ENCODE data around the gene OTOP2.

The OTOP2 gene

GRCh38 chr17:74925242-74925641 is 1.2 kb downstream of the OTOP2 start:
- no peak for DNase-seq (ENCODE audit: low read depth)

GRCh38 chr17:74928786-74929185 is 4.7 kb downstream of the OTOP2 start:
- no peak for DNase-seq (ENCODE audit: low read depth)

- DNase-seq (ENCODE audit: low read depth): no peak
These were observed 6.5 kb downstream of the OTOP2 start for GRCh38 chr17:74930535-74931036.

- DNase-seq (ENCODE audit: low read depth): no peak
These were observed 11.0 kb downstream of the OTOP2 start for GRCh38 chr17:74935048-74935447.

GRCh38 chr17:74935585-74936469 is 11.8 kb downstream of the OTOP2 start, which contains the start of gene OTOP3:
OTOP3 (plus strand) TSS chr17:74935898; CDS start chr17:74935922, 24 bp downstream.
- DNase-seq (ENCODE audit: low read depth): no peak

- DNase-seq (ENCODE audit: low read depth): no peak
These were observed 12.4 kb downstream of the OTOP2 start for GRCh38 chr17:74936470-74936799.

GRCh38 chr17:74937064-74938051 is 13.3 kb downstream of the OTOP2 start:
- DNase-seq (ENCODE audit: low read depth): no peak

- no peak for DNase-seq (ENCODE audit: low read depth)
These were observed 14.3 kb downstream of the OTOP2 start for GRCh38 chr17:74938194-74938950.

GRCh38 chr17:74939534-74939933 is 15.5 kb downstream of the OTOP2 start:
- no peak for DNase-seq (ENCODE audit: low read depth)

GRCh38 chr17:74941128-74941725 is 17.2 kb downstream of the OTOP2 start:
- no peak for DNase-seq (ENCODE audit: low read depth)

GRCh38 chr17:74943808-74944522 is 19.9 kb downstream of the OTOP2 start:
- DNase-seq (ENCODE audit: low read depth): no peak

GRCh38 chr17:74945543-74945942 is 21.5 kb downstream of the OTOP2 start:
- DNase-seq (ENCODE audit: low read depth): no peak

GRCh38 chr17:74946641-74947040 is 22.6 kb downstream of the OTOP2 start:
- DNase-seq (ENCODE audit: low read depth): no peak

- no peak for DNase-seq (ENCODE audit: low read depth)
These were observed 23.1 kb downstream of the OTOP2 start for GRCh38 chr17:74947041-74947754.

GRCh38 chr17:74949455-74950115 is 25.5 kb downstream of the OTOP2 start:
- no peak for DNase-seq (ENCODE audit: low read depth)

GRCh38 chr17:74950207-74950606 is 26.1 kb downstream of the OTOP2 start:
- no peak for DNase-seq (ENCODE audit: low read depth)

GRCh38 chr17:74951065-74951464 is 27.0 kb downstream of the OTOP2 start:
- no peak for DNase-seq (ENCODE audit: low read depth)

- DNase-seq (ENCODE audit: low read depth): no peak
These were observed 27.8 kb downstream of the OTOP2 start for GRCh38 chr17:74951680-74952421.

Measured in fibroblast of the conjunctiva (primary cell).